Activated T-cell treated with anti-CD3 and anti-CD28 coated beads, Interleukin-2, amount 50 U/mL, for 24 hours (primary cell): ENCODE results near the gene EIF4B.
A peak's percentile ranks its signal among the peaks of the same experiment; 100 is the strongest.
"Not testable (repeated sequence)": the region's sequence is repeated elsewhere in the genome, so short reads cannot be mapped to it uniquely, and the experiment has no call there.

ENCODE experiments used
- DNase-seq: peaks from one replicate; pipeline ENCODE4 v3.0.0-alpha.2; 2020
- H3K27ac Mint-ChIP-seq: 2 replicates; pipeline ENCODE4 v1.8.0; 2020; ENCODE audit warnings: mild to moderate bottlenecking, mixed read lengths
- H3K27me3 Mint-ChIP-seq: 2 replicates; pipeline ENCODE4 v1.8.0; 2020; ENCODE audit warnings: mixed read lengths
- H3K36me3 Mint-ChIP-seq: 2 replicates; pipeline ENCODE4 v1.8.0; 2020; ENCODE audit warnings: low read depth, mixed read lengths
- H3K4me1 Mint-ChIP-seq: 2 replicates; pipeline ENCODE4 v1.8.0; 2020; ENCODE audit warnings: low read depth, mixed read lengths
- H3K4me3 Mint-ChIP-seq: 2 replicates; pipeline ENCODE4 v1.8.0; 2020; ENCODE audit warnings: mild to moderate bottlenecking, moderate library complexity, mixed read lengths
- H3K9me3 Mint-ChIP-seq: 2 replicates; pipeline ENCODE4 v1.8.0; 2020; ENCODE audit warnings: mixed read lengths

EIF4B gene

GRCh38 chr12:53011889-53012288 lies 5.6 kb downstream of the EIF4B start:
- Mint-ChIP-seq H3K27me3 (no peaks in the 10 kb centered on the region), H3K36me3 (peaks cover 98% of the 10 kb centered on the region), H3K4me3 (peak overlapping the region; percentile 96), H3K27ac (peak overlapping the region; percentile 94), H3K4me1 (peaks cover 71% of the 10 kb centered on the region), H3K9me3 (no peaks in the 10 kb centered on the region)
- DNase-seq = no peak

- Mint-ChIP-seq H3K27me3 (no peaks in the 10 kb centered on the region), H3K27ac (peak overlapping the region; percentile 77), H3K36me3 (peaks cover 98% of the 10 kb centered on the region), H3K9me3 (no peaks in the 10 kb centered on the region), H3K4me3 (peak overlapping the region; percentile 10), H3K4me1 (peaks cover 65% of the 10 kb centered on the region)
- no peak for DNase-seq
Observed at GRCh38 chr12:53012928-53013327, 6.7 kb downstream of the EIF4B start.

GRCh38 chr12:53014709-53015108 lies 8.5 kb downstream of the EIF4B start:
- DNase-seq = no peak
- Mint-ChIP-seq H3K27ac (peak overlapping the region; percentile 81), H3K9me3 (no peaks in the 10 kb centered on the region), H3K4me1 (peaks cover 53% of the 10 kb centered on the region), H3K27me3 (no peaks in the 10 kb centered on the region), H3K36me3 (peaks cover 96% of the 10 kb centered on the region), H3K4me3 (no peak overlapping the region)

- Mint-ChIP-seq H3K4me1 (no peaks in the 10 kb centered on the region), H3K27ac (peak overlapping the region; percentile 80), H3K4me3 (no peak overlapping the region), H3K9me3 (no peaks in the 10 kb centered on the region), H3K36me3 (peaks cover 92% of the 10 kb centered on the region), H3K27me3 (no peaks in the 10 kb centered on the region)
- DNase-seq = no peak
Observed at GRCh38 chr12:53025250-53025649, 19.0 kb downstream of the EIF4B start.

GRCh38 chr12:53027014-53027413 lies 20.8 kb downstream of the EIF4B start:
- not testable (repeated sequence) for DNase-seq, H3K4me1 Mint-ChIP-seq, H3K9me3 Mint-ChIP-seq, H3K4me3 Mint-ChIP-seq, H3K27me3 Mint-ChIP-seq
- Mint-ChIP-seq H3K27ac (peak overlapping the region; percentile 57), H3K36me3 (peaks cover 91% of the 10 kb centered on the region)

- DNase-seq = no peak
- Mint-ChIP-seq H3K36me3 (peaks cover 93% of the 10 kb centered on the region), H3K27ac (no peak overlapping the region), H3K27me3 (no peaks in the 10 kb centered on the region), H3K4me3 (no peak overlapping the region), H3K4me1 (peaks cover 13% of the 10 kb centered on the region), H3K9me3 (no peaks in the 10 kb centered on the region)
Observed at GRCh38 chr12:53031616-53032015, 25.4 kb downstream of the EIF4B start.

- H3K36me3 Mint-ChIP-seq = peaks cover 93% of the 10 kb centered on the region
Observed at GRCh38 chr12:53033832-53034231, 27.6 kb downstream of the EIF4B start.

GRCh38 chr12:53034459-53034858 lies 28.2 kb downstream of the EIF4B start:
- Mint-ChIP-seq H3K4me1 (peaks cover 29% of the 10 kb centered on the region), H3K9me3 (no peaks in the 10 kb centered on the region), H3K36me3 (peaks cover 93% of the 10 kb centered on the region), H3K4me3 (no peak overlapping the region), H3K27me3 (no peaks in the 10 kb centered on the region), H3K27ac (peak overlapping the region; percentile 88)
- DNase-seq = no peak

More at GRCh38 chr12:53033832-53034231, 27.6 kb downstream of the EIF4B start:
- not testable (repeated sequence) for H3K27me3 Mint-ChIP-seq, H3K9me3 Mint-ChIP-seq, DNase-seq, H3K4me3 Mint-ChIP-seq
- H3K27ac Mint-ChIP-seq = peak overlapping the region; percentile 88
- peaks cover 26% of the 10 kb centered on the region for H3K4me1 Mint-ChIP-seq

GRCh38 chr12:53036802-53037201 lies 30.5 kb downstream of the EIF4B start:
- Mint-ChIP-seq H3K36me3 (peaks cover 96% of the 10 kb centered on the region), H3K4me1 (peaks cover 26% of the 10 kb centered on the region), H3K27ac (peak overlapping the region; percentile 80), H3K4me3 (no peak overlapping the region), H3K27me3 (no peaks in the 10 kb centered on the region), H3K9me3 (no peaks in the 10 kb centered on the region)
- peak; percentile 17 for DNase-seq

GRCh38 chr12:53039851-53040250 lies 33.6 kb downstream of the EIF4B start:
- Mint-ChIP-seq H3K27ac (peak overlapping the region; percentile 66), H3K27me3 (no peaks in the 10 kb centered on the region), H3K36me3 (peaks cover 79% of the 10 kb centered on the region), H3K4me3 (no peak overlapping the region), H3K9me3 (no peaks in the 10 kb centered on the region), H3K4me1 (peaks cover 16% of the 10 kb centered on the region)
- DNase-seq = no peak

- Mint-ChIP-seq H3K4me3 (no peak overlapping the region), H3K9me3 (no peaks in the 10 kb centered on the region), H3K4me1 (peaks cover 25% of the 10 kb centered on the region), H3K36me3 (peaks cover 52% of the 10 kb centered on the region), H3K27ac (peak overlapping the region; percentile 13), H3K27me3 (peaks cover 4% of the 10 kb centered on the region)
- DNase-seq = peak; percentile 36
Observed at GRCh38 chr12:53042607-53043454, 36.6 kb downstream of the EIF4B start.

GRCh38 chr12:53044052-53044581 lies 37.9 kb downstream of the EIF4B start:
- Mint-ChIP-seq H3K27me3 (peaks cover 4% of the 10 kb centered on the region), H3K36me3 (peaks cover 39% of the 10 kb centered on the region), H3K27ac (peak overlapping the region; percentile 9), H3K4me3 (no peak overlapping the region), H3K9me3 (no peaks in the 10 kb centered on the region), H3K4me1 (peaks cover 26% of the 10 kb centered on the region)
- peak; percentile 29 for DNase-seq

- Mint-ChIP-seq H3K27me3 (peaks cover 4% of the 10 kb centered on the region), H3K4me1 (peaks cover 31% of the 10 kb centered on the region), H3K27ac (peak overlapping the region; percentile 19), H3K9me3 (no peaks in the 10 kb centered on the region), H3K36me3 (peaks cover 30% of the 10 kb centered on the region), H3K4me3 (peak overlapping the region; percentile 84)
- peak; percentile 28 for DNase-seq
Observed at GRCh38 chr12:53044896-53045695, 38.8 kb downstream of the EIF4B start.

- H3K9me3 Mint-ChIP-seq = no peaks in the 10 kb centered on the region
- peaks cover 4% of the 10 kb centered on the region for H3K27me3 Mint-ChIP-seq
- peaks cover 24% of the 10 kb centered on the region for H3K36me3 Mint-ChIP-seq
- DNase-seq = peak; percentile 25
- peak overlapping the region; percentile 84 for H3K4me3 Mint-ChIP-seq
- peak overlapping the region; percentile 80 for H3K27ac Mint-ChIP-seq
- peaks cover 31% of the 10 kb centered on the region for H3K4me1 Mint-ChIP-seq
Observed at GRCh38 chr12:53045696-53046045, 39.4 kb downstream of the EIF4B start.
